Fibroblast of skin of left biceps (primary cell): ENCODE data around the gene FKBP6.
"Not testable (repeated sequence)": the region's sequence is repeated elsewhere in the genome, so short reads cannot be mapped to it uniquely, and the experiment has no call there.

ENCODE experiments used
- DNase-seq, 2 experiments: peaks; one replicate each; pipeline ENCODE4 v3.0.0-alpha.2; 2013; ENCODE audit warnings: low read depth in 2 of 2

Gene FKBP6

DNA sequence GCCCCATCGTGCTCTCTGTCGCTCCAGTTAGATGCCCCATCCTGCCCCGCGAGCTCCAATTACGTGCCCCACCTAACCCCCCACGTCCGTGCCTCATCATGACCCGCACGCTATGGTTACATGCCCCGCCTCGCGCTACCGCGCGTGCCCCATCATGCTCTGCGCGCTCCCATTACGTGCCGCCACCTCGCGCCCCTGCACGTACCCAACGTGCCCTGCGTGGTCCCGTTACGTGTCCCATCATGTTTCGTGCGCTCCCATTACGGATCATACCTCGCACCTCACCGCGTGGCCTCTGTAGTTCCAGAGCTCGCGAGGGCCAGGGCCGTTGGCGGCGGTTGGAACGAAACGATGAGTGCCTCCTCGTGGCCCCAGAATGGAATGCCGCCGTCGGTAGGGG lies at the start of gene FKBP6, which contains the start of gene TRIM50:
TSS of gene FKBP6 (plus strand) at position 240 of the 400 bp plus-strand sequence. CDS start 268 bp downstream, outside the sequence.
TSS of gene TRIM50 (minus strand) at position 161 of the 400 bp plus-strand sequence. CDS start 3,295 bp downstream, outside the sequence.
- not testable (repeated sequence) for DNase-seq

GRCh38 chr7:73297235-73297634 lies 30.7 kb upstream of the FKBP6 start:
- DNase-seq, result not testable (repeated sequence)

- not testable (repeated sequence) for DNase-seq
These were observed 30.3 kb upstream of the FKBP6 start for GRCh38 chr7:73297706-73298105.

- DNase-seq, result not testable (repeated sequence)
These were observed 28.1 kb upstream of the FKBP6 start for GRCh38 chr7:73299812-73300211.

- DNase-seq, result not testable (repeated sequence)
These were observed 26.9 kb upstream of the FKBP6 start for GRCh38 chr7:73301108-73301507.

- DNase-seq, result not testable (repeated sequence)
These were observed 25.1 kb upstream of the FKBP6 start for GRCh38 chr7:73302846-73303245.

GRCh38 chr7:73303546-73303945 lies 24.4 kb upstream of the FKBP6 start:
- DNase-seq, result no peak

GRCh38 chr7:73304071-73304470 lies 23.9 kb upstream of the FKBP6 start:
- no peak for DNase-seq

DNA sequence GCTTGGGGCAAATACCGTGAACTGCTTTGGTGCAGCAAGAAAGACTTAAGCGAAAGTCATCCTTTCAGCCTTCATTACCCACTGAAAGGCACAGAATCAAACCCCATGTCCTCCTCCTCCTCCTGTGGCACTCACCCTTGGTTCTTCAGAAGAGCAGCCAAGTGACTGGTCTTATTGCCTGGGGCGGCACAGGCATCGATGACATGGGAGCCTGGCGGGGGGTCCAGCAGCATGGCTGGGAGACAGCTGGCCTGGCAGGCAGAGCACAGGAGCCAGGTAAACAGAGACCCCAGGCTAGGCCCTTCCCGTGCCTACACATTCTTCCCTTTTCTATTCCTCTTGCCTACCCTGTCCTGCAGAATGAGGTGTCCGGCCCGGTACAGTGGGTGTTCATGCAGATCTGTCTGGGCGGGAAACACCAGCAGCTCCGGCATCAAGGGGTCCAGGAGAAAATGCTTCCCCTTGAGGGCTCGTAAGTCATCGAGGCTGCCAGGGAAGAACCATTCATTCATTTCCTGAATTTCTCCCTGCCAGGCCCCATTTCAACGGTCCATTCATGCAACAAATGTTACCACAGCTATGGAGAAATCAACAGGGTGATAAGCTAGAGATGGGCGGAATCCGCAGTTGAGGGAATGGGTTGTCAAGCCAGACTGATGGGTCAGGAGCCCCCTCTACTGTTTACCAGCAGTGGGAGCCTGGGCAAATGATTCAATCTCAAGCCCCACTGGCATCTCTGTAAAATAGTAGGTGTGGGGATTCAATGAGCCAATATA lies 23.2 kb upstream of the FKBP6 start:
- DNase-seq, result not testable (repeated sequence)

GRCh38 chr7:73307436-73307835 lies 20.5 kb upstream of the FKBP6 start:
- no peak for DNase-seq

GRCh38 chr7:73308074-73308664 lies 19.8 kb upstream of the FKBP6 start:
- DNase-seq, result no peak

DNA sequence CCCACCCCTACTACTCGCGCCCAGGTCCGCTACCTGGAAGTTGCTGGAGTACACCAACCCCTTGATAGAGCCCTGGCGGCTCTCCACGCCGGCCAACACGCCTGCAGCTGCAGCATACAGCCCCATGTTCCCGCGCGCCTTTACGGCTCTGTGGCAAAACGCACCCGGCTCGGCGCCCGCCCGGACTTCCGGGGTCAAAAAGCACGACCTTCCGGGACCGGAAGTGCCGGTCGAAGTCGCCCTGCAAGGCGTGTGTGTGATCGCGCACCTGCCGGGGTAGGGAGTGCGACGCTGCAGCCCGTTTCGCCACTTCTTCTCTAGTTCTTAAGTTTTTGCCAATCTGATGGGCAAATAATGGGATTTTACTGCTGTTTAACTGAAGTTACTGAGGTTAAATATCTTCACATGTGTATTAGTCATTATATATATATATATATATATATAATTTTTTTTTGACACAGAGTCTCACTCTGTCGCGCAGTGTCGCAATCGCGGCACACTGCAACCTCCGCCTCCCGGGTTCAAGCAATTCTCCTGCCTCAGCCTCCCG lies 19.2 kb upstream of the FKBP6 start, which contains the start of gene NSUN5:
TSS of gene NSUN5 (minus strand) at position 162 of the 550 bp plus-strand sequence. CDS start at position 126, 36 bp downstream.
- no peak for DNase-seq

- not testable (repeated sequence) for DNase-seq
These were observed 16.5 kb upstream of the FKBP6 start for GRCh38 chr7:73311421-73311820.

DNA sequence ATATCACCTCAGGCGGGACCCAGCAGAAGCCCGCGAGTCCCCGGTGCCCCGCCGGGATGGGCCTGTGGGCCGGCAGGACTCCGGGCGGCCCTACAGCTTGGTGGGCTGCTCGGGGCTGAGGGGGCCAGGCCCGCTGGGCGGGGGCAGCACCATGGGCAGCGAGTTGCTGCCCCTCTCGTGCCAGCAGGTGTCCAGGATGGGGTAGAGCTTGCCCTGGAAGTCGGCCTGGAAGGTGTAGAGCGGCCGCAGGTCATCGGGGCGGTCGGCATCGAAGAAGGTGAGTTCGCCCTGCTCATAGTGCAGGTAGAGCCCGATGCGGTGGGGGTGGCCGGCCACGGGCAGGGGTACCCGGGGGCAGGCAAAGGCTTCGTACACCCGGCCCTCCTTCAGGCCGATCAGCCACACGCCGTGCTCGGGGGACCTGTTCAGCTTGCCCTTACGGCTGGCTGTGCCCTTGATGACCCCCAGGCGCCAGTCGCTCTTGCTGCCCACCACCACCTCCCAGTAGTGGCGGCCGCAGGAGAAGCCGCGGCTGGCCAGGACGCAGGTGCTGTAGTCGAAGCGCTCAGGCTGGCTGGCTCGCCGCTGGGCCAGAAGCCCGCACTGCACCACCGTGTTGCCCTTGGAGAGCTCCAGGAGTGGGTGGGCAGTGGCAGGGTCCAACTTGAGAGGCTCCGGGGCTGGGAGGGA lies 15.0 kb upstream of the FKBP6 start:
- DNase-seq, result no peak

DNA sequence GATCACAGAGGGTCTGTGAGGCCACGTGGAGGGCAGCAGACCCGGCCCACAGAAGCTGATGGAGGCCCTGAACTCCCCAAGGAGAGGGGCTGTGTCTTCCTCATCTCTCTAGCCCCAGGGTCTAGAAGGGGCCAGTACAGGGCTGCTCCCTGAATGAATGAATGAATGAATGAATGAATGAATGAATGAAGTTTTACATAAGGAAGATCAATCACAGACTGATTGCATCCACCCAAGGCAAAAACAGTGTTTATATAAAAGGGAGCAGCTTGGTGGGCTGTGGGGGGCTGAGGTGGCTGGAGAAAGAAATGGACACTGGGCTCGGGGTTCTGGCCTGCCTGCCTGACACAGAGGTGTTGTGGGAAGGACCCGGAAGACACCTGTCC lies 14.4 kb upstream of the FKBP6 start:
- no peak for DNase-seq

DNA sequence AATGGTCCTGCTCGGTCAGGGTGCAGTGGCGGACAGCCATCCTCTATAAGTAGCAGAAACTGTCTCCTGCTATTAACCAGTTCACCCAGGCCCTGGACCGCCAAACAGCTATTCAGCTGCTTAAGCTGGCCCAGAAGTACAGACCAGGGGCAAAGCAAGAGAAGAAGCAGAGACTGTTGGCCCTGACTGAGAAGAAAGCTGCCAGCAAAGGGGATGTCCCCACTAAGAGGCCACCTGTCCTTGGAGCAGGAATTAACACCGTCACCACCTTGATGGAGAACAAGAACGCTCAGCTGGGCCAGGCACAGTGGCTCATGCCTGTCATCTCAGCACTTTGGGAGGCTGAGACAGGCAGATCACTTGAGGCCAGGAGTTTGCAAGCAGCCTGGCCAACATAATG lies 13.7 kb upstream of the FKBP6 start:
- no peak for DNase-seq

GRCh38 chr7:73316521-73316920 lies 11.4 kb upstream of the FKBP6 start:
- DNase-seq, result no peak

DNA sequence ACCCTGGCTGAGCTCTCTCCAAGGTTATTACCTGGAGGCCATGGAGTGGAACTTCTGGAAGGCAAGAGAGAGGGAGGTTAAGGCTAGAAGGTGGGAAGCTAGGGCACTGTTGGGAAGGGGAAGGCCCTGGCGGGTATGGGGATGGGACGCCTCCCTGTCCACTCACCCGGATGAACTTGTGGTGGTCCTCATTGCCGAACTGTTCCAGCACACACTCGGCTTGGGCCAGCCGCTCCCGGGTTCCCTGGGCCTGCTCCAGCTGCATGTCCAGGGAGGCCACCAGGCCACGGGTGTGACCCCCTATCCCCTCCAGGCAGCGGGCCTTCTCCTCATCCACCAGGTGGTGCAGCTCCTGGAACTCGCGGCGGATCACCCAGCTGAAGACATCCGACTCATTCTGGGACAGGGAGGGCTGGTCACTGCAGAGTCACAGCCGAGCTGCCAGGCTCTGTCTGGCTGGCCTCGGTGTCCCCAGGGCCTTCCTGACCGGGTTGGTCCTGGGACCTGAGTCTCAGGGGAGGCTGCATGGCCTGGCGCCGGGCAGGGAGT lies 9.2 kb upstream of the FKBP6 start:
- not testable (repeated sequence) for DNase-seq

GRCh38 chr7:73319541-73319940 lies 8.4 kb upstream of the FKBP6 start:
- not testable (repeated sequence) for DNase-seq

DNA sequence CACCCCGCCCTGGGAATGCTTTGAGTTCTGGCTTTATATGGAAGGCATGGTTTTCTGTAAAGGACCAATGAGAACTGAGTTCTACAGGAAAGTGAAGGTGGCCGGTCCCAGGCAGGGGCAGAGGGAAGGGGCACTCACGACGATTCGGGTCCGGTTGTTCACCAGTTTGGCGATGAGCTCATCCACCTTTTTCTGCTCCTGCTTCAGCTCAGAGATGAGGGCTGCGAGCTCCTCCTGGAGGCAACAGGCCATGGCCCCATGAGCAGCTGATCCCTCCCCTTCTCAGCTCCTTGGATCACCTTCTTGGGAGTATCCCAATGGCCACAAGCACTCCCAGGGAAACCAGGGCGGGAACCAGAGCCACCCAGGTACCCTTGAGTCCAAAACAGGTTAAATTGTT lies 8.0 kb upstream of the FKBP6 start:
- DNase-seq, result not testable (repeated sequence)

DNA sequence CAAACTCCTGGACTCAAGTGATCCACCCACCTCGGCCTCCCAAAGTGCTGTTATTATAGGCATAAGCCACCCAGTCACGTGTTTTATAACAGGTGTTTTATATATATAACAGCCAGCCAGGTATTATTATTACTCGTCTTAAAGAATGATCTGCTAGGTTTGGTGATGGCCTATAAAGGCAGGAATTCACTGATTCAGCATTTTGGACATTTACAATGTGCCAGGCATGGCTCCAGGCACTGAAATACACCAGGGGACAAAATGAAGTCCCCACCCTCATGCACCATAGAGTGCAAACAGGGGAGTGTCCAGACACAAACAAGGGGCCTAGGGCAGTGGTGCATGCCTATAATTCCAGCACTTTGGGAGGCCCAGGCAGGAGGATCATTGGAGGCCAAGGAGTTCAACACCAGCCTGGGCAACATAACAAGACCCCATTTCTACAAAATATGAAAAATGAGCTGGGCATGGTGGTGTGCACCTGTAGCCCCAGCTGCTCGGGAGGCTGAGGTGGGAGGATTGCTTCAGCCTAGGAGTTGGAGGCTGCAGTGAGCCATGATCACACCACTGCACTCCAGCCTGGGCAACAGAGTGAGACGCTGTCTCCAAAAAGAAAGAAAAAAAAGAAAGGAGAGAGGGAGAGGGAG lies 4.4 kb upstream of the FKBP6 start:
- not testable (repeated sequence) for DNase-seq
